Pancreas (tissue), 10 donors: ENCODE measurements around the gene NOCT. TPM values are rescaled to one million over a fixed set of nuclear protein-coding genes. Genes with fewer than 3 reads are reported as not detected.
A peak's percentile ranks its signal among the peaks of the same experiment; 100 is the strongest.
"Not testable (repeated sequence)": the region's sequence is repeated elsewhere in the genome, so short reads cannot be mapped to it uniquely, and the experiment has no call there.

Experiments used
- ATAC-seq, 4 donors: fragments of 200-7000 bp; cut with Tn5 transposase; one replicate each; pipeline versions ENCODE4 v1.8.0 to v1.9.1; 2020; ENCODE audit warnings: mild to moderate bottlenecking in 4 of 4, moderate library complexity in 4 of 4
- DNase-seq, 6 donors: peaks; one replicate each; pipeline ENCODE4 v3.0.0-alpha.2; 2020
- FAIRE-seq: peaks from 2 replicates; lab custom pipeline; 2012; peaks lifted over from hg19 to GRCh38; lab: Jason Lieb, UNC
- H3K27ac ChIP-seq, 4 donors: fragments of 200-600 bp; sonication (generic); 1 replicate in 3 of 4; 2 replicates in 1 of 4; pipeline versions ENCODE4 v1.5.0 to v1.8.0; 2020
- H3K27me3 ChIP-seq, 4 donors: fragments of 200-600 bp; one replicate each; pipeline ENCODE4 v1.8.0; 2021
- H3K36me3 ChIP-seq, 3 donors: fragments of 200-600 bp; sonication (generic) in 1 of 3; one replicate each; pipeline versions ENCODE4 v1.5.0 to v1.8.0; 2020 to 2021
- H3K4me1 ChIP-seq, 3 donors: fragments of 200-600 bp; one replicate each; pipeline ENCODE4 v1.8.0; 2021
- H3K4me3 ChIP-seq, 4 donors: fragments of 200-600 bp; sonication (generic) in 2 of 4; one replicate each; pipeline versions ENCODE4 v1.5.0 to v1.8.0; 2020 to 2021
- H3K9me3 ChIP-seq, 4 donors: fragments of 200-600 bp; one replicate each; pipeline ENCODE4 v1.8.0; 2021
- WGBS, 2 donors: extraction: QIAGEN DNeasy Blood & Tissue Kit; methylation state at CpG; one replicate each; pipeline ENCODE4 v1.1.7; 2013; 5-methylcytosine and 5-hydroxymethylcytosine counted together
- intact Hi-C, 3 donors: fragments of 100-400 bp; cut with DNase I; formaldehyde crosslinking; loops; one replicate each; pipeline versions ENCODE4 v1.11.1 to v1.14.2; 2022
- polyA plus RNA-seq, 2 donors: library from polyadenylated mRNA; stranded (reverse); fragments of 200-250 nt; gene quantifications; one replicate each; pipeline ENCODE4 v1.2.3, GENCODE V29; 2013
- total RNA-seq, 6 donors: library from RNA; stranded (reverse); fragmentation: NEBNext Ultra II Directional in 4 of 6; extraction: Animal tissue kit (Norgen Biotek cat#: 25700) in 4 of 6; gene quantifications; one replicate each; pipeline versions ENCODE4 v1.2.1 to v1.2.4, GENCODE V29; 2021 to 2023
- TF ChIP-seq, protein P1 (sequence below), 4 donors: fragments of 200-600 bp; sonication (generic) in 3 of 4; IDR thresholded peaks; one replicate each; pipeline versions ENCODE4 v1.5.0 to v1.8.0; 2021; ENCODE audit warnings: antibody characterized with exemption in 4 of 4
- donor health status: healthy with polysubstance abuse.
- donor health status: DM: no; HTN: no; CAD: no; lungs with moderate emphysema.
- donor health status: DM: no; HTN: no; CAD: no.
- donor health status: control.
- donor health status: control.
- donor health status: Bipolar disorder and iron deficiency.
- donor health status: DM: yes; HTN: yes; CAD: no.
- donor health status: DM: no; HTN: no; CAD: no.
- donor health status: DM: no; HTN: no; CAD: no.
- donor health status: DM: yes; HTN: yes; CAD: no.

NOCT gene
- total and polyA plus RNA-seq, 8 donors: 1.6 to 4.4 (median 3.0) TPM

DNA sequence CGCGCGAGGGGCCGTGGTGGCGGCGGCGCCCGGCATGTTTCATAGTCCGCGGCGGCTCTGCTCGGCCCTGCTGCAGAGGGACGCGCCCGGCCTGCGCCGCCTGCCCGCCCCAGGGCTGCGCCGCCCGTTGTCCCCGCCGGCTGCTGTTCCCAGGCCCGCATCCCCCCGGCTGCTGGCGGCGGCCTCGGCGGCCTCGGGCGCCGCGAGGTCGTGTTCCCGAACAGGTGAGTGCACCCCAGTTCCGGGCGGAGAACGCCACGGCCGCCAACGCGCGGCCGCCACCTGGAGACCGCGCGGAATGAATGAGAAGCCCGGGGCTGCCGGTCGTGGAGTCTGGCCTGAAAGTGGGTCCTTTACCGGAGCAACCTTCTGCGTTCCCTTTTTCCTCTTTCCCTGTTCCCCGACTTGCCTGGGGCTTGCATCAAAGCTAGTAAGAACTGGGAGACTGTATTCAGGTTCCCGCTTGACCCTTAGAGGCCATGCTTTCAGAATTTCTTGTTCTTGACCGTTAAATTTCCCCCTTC lies 429 bp downstream of the NOCT start:
- Histone ChIP-seq H3K9me3 (no peaks in the 10 kb centered on the region), H3K27me3 (no peaks in the 10 kb centered on the region), H3K4me3 (peak overlapping the region; percentile 40 to 79 (median 66)), H3K4me1 (peaks cover 19 to 23% (median 22%) of the 10 kb centered on the region in 3 donors), H3K36me3 (no peaks in the 10 kb centered on the region), H3K27ac (peak overlapping the region; percentile 89 to 95 (median 92))
- TF ChIP-seq, protein P1, sequence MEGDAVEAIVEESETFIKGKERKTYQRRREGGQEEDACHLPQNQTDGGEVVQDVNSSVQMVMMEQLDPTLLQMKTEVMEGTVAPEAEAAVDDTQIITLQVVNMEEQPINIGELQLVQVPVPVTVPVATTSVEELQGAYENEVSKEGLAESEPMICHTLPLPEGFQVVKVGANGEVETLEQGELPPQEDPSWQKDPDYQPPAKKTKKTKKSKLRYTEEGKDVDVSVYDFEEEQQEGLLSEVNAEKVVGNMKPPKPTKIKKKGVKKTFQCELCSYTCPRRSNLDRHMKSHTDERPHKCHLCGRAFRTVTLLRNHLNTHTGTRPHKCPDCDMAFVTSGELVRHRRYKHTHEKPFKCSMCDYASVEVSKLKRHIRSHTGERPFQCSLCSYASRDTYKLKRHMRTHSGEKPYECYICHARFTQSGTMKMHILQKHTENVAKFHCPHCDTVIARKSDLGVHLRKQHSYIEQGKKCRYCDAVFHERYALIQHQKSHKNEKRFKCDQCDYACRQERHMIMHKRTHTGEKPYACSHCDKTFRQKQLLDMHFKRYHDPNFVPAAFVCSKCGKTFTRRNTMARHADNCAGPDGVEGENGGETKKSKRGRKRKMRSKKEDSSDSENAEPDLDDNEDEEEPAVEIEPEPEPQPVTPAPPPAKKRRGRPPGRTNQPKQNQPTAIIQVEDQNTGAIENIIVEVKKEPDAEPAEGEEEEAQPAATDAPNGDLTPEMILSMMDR (IDR thresholded peaks at IDR 0.05): no peak
- WGBS, 2 donors: 0 to 1% methylated on average over 55 of the region's 55 CpGs
- intact Hi-C loops: no loop called here
- ATAC-seq: peak in 3 of 4 donors; percentile 4 to 38 (median 25)
- peak in 4 of 6 donors; percentile 39 to 79 (median 61) for DNase-seq
- FAIRE-seq: no peak

DNA sequence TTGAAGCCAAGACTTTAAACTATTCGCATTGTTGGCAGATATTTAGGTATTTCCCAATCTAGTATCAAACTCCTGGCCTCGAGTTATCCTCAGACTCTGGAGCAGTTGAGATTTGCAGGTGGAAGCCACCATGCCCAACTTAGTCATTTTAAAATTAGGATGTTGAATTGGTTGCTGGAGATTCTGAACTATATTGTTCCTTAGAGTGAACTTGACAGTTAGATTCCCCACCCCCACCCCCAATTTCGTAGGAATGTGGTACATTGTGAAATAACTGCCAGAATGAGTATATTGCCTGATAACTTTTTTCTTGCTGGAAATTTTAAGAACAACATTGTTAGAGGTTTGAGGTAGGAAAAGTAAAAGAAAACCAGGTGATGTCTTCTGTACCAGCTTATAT lies 2.3 kb downstream of the NOCT start:
- ATAC-seq (no peak), DNase-seq (no peak), FAIRE-seq (no peak)
- WGBS, 2 donors: 24 to 32% methylated on average over 3 of the region's 3 CpGs
- intact Hi-C loops: no loop called here
- Histone ChIP-seq H3K9me3 (no peaks in the 10 kb centered on the region), H3K36me3 (no peaks in the 10 kb centered on the region), H3K4me1 (peaks cover 19 to 23% (median 22%) of the 10 kb centered on the region in 3 donors), H3K4me3 (no peak overlapping the region), H3K27me3 (no peaks in the 10 kb centered on the region), H3K27ac (no peak overlapping the region)
- TF ChIP-seq, protein P1 (IDR thresholded peaks at IDR 0.05): no peak

DNA sequence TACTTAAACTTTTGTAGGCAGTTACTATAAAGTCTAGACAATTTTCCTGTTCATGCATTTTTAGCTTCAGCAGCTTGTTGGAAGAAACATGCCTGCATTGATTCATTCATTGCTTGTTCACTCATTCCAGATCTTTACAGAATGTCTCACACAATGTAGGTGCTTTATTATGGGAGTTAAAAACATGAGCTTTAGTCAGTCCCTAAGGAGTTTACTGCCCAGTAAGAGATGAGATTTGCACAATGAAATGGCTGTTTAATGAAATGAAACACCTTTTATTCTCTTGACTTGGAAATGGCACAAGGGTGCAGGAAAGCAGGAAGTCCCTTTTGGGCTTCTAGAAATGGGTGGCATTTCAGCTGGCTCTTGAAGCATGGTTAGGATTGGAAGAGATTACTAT lies 2.9 kb downstream of the NOCT start:
- Histone ChIP-seq H3K27me3 (no peaks in the 10 kb centered on the region), H3K27ac (no peak overlapping the region), H3K4me3 (no peak overlapping the region), H3K4me1 (peaks cover 19 to 23% (median 22%) of the 10 kb centered on the region in 3 donors), H3K9me3 (no peaks in the 10 kb centered on the region), H3K36me3 (no peaks in the 10 kb centered on the region)
- TF ChIP-seq, protein P1 (IDR thresholded peaks at IDR 0.05): no peak
- FAIRE-seq (no peak), ATAC-seq (no peak), DNase-seq (no peak)
- intact Hi-C loops: no loop called here

DNA sequence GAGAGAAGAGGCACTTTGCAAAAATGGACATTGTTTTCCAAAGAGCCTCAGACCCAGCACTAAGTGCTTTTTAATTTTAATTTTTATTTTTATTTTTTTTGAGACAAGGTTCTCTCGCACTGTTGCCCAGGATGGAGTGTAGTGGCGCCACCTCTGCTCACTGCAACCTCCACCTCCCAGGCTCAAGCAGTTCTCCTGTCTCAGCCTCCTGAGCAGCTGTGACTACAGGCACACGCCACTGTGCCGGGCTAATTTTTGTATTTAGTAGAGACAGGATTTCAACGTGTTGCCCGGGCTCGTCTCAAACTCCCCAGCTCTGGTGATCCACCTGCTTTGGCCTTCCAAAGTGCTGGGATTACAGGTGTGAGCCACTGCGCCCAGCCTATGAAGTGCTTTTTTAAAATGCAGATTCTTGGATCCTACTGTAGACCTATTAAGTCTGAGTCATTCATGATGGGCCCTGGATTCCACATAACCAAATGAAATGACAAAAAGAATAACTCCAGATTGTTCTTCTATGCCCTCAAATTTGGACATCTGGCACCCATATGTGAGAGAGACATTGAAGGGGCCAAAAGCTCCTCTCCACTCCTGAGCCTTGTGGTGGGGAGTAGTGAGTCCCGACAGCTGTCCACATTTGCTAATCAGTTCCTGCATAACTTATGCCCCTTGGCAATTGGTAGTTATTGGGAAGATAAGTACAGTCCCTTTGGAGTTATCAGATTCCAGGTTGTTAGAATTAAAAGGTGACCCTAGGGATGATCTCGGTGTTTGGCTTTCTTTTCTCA lies 3.6 kb downstream of the NOCT start:
- Histone ChIP-seq H3K27ac (no peak overlapping the region), H3K27me3 (no peaks in the 10 kb centered on the region), H3K4me1 (peaks cover 15 to 20% (median 18%) of the 10 kb centered on the region in 3 donors), H3K4me3 (no peak overlapping the region), H3K36me3 (no peaks in the 10 kb centered on the region), H3K9me3 (no peaks in the 10 kb centered on the region)
- 74 to 77% methylated on average over 10 of the region's 10 CpGs for WGBS, 2 donors
- TF ChIP-seq, protein P1 (IDR thresholded peaks at IDR 0.05): no peak
- ATAC-seq (no peak), DNase-seq (no peak), FAIRE-seq (no peak)
- intact Hi-C loops: no loop called here

DNA sequence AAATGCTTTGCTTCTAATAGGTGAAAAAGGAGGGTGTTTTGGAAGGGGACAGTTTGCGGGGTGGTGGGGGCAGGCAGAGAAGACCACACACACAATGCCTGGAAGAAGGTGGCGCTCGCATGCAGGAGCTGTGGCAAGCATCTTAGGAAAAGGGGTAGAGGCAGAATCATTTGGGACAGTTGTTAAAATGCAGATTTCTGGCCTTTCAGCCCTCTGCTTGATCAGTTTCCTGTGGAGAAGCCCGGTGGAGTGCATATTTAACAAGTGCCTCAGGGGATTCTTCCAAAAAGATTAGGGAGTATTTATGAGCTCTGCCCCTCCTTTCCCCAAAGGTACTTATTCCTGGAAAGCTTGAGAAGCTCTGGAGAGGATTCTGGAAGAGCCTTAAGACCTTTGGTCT lies 4.8 kb downstream of the NOCT start:
- intact Hi-C loops: no loop called here
- Histone ChIP-seq H3K9me3 (no peaks in the 10 kb centered on the region), H3K27ac (no peak overlapping the region), H3K4me1 (peaks cover 8 to 16% (median 11%) of the 10 kb centered on the region in 3 donors), H3K36me3 (no peaks in the 10 kb centered on the region), H3K27me3 (no peaks in the 10 kb centered on the region), H3K4me3 (no peak overlapping the region)
- 55 to 74% methylated on average over 4 of the region's 4 CpGs for WGBS, 2 donors
- FAIRE-seq (no peak), DNase-seq (no peak), ATAC-seq (no peak)
- TF ChIP-seq, protein P1 (IDR thresholded peaks at IDR 0.05): no peak

DNA sequence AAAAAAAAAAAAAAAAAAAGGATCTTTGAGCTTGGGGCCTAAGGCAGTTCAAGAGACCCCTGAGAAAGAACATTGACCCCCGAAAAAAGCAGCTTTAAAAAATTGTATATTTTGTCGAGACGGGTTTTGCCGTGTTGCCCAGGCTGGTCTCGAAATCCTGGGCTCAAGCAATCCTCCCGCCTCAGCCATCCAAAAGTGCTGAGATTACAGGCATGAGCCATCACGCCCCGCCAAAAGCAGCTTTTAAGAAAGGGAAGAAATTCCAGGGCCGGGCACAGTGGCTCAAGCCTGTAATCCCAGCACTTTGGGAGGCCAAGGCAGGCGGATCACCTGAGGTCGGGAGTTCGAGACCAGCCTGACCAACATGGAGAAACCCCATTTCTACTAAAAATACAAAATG lies 5.5 kb downstream of the NOCT start:
- H3K9me3 ChIP-seq, H3K36me3 ChIP-seq, ATAC-seq, FAIRE-seq, H3K4me3 ChIP-seq, H3K27ac ChIP-seq, DNase-seq, intact Hi-C loops, H3K27me3 ChIP-seq: not testable (repeated sequence)
- WGBS, 2 donors: 93 to 94% methylated on average over 12 of the region's 12 CpGs
- H3K4me1 ChIP-seq: peaks cover 8 to 16% (median 11%) of the 10 kb centered on the region in 3 donors
